ENCODE results near the gene POLR1G. TPM values are rescaled to one million over a fixed set of nuclear protein-coding genes. Genes with fewer than 3 reads are reported as not detected.

POLR1G gene
- total RNA-seq, 2 donors from 2014 or later, result 6.6 to 8.9 TPM

- WGBS, result 91% methylated on average over 4 of the region's 4 CpGs
- H3K4me1 ChIP-seq (replicated peaks), result no peaks in the 10 kb centered on the region
These were observed 38.7 kb downstream of the POLR1G start for GRCh38 chr19:45445139-45445538.

GRCh38 chr19:45446295-45446694 is 39.9 kb downstream of the POLR1G start:
- Histone ChIP-seq H3K4me3 (no peak overlapping the region), H3K27ac (peak overlapping the region; percentile 32 to 64), H3K4me1 (replicated peaks) (no peaks in the 10 kb centered on the region), H3K27me3 (replicated peaks; ENCODE audit: insufficient read depth) (no peaks in the 10 kb centered on the region), H3K9me3 (no peaks in the 10 kb centered on the region), H3K36me3 (no peaks in the 10 kb centered on the region)
- intact Hi-C loops (cut with DNase I), result no loop called here
- WGBS, result 76% methylated on average over 6 of the region's 6 CpGs
- TF ChIP-seq POLR2AphosphoS5 (IDR thresholded peaks at IDR 0.05) (no peak), CTCF (IDR thresholded peaks at IDR 0.05) (peak in 2 of 4 experiments; percentile 24), POLR2A (IDR thresholded peaks at IDR 0.05) (no peak)
- no peak for DNase-seq (ENCODE audit: low spot score)

More at GRCh38 chr19:45445139-45445538, 38.7 kb downstream of the POLR1G start:
- peak overlapping the region in 1 of 2 donors; percentile 93 for H3K27ac ChIP-seq
- no peaks in the 10 kb centered on the region for H3K27me3 ChIP-seq (replicated peaks; ENCODE audit: insufficient read depth)
- no peak overlapping the region for H3K4me3 ChIP-seq
- intact Hi-C loops (cut with DNase I), result no loop called here
- no peaks in the 10 kb centered on the region for H3K36me3 ChIP-seq
- TF ChIP-seq POLR2A (IDR thresholded peaks at IDR 0.05) (no peak), POLR2AphosphoS5 (IDR thresholded peaks at IDR 0.05) (no peak), CTCF (IDR thresholded peaks at IDR 0.05) (no peak)
- no peak for DNase-seq (ENCODE audit: low spot score)
- no peaks in the 10 kb centered on the region for H3K9me3 ChIP-seq

GRCh38 chr19:45446944-45447343 is 40.5 kb downstream of the POLR1G start:
- H3K36me3 ChIP-seq, result no peaks in the 10 kb centered on the region
- H3K9me3 ChIP-seq, result no peaks in the 10 kb centered on the region
- H3K27me3 ChIP-seq (replicated peaks; ENCODE audit: insufficient read depth), result no peaks in the 10 kb centered on the region
- 36% methylated on average over 7 of the region's 7 CpGs for WGBS
- no peaks in the 10 kb centered on the region for H3K4me1 ChIP-seq (replicated peaks)
- TF ChIP-seq CTCF (IDR thresholded peaks at IDR 0.05), result no peak
- TF ChIP-seq POLR2A (IDR thresholded peaks at IDR 0.05), result peak; percentile 62
- peak; percentile 84 for TF ChIP-seq POLR2AphosphoS5 (IDR thresholded peaks at IDR 0.05)
- intact Hi-C loops (cut with DNase I), result no loop called here
- peak overlapping the region; percentile 32 to 64 for H3K27ac ChIP-seq
- H3K4me3 ChIP-seq, result no peak overlapping the region
- peak; percentile 79 for DNase-seq (ENCODE audit: low spot score)

GRCh38 chr19:45448425-45448756 is 41.9 kb downstream of the POLR1G start:
- Histone ChIP-seq H3K4me3 (no peak overlapping the region), H3K4me1 (replicated peaks) (no peaks in the 10 kb centered on the region), H3K9me3 (no peaks in the 10 kb centered on the region), H3K27ac (no peak overlapping the region), H3K36me3 (no peaks in the 10 kb centered on the region), H3K27me3 (replicated peaks; ENCODE audit: insufficient read depth) (no peaks in the 10 kb centered on the region)
- DNase-seq (ENCODE audit: low spot score), result no peak
- TF ChIP-seq POLR2AphosphoS5 (IDR thresholded peaks at IDR 0.05) (no peak), POLR2A (IDR thresholded peaks at IDR 0.05) (no peak), CTCF (IDR thresholded peaks at IDR 0.05) (no peak)
- WGBS, result 85% methylated on average over 3 of the region's 3 CpGs
- intact Hi-C loops (cut with DNase I), result no loop called here

- DNase-seq (ENCODE audit: low spot score), result no peak
- H3K4me1 ChIP-seq (replicated peaks), result no peaks in the 10 kb centered on the region
- intact Hi-C loops (cut with DNase I), result no loop called here
- TF ChIP-seq POLR2AphosphoS5 (IDR thresholded peaks at IDR 0.05), result peak; percentile 10
- no peak for TF ChIP-seq POLR2A (IDR thresholded peaks at IDR 0.05)
- H3K36me3 ChIP-seq, result no peaks in the 10 kb centered on the region
- H3K27me3 ChIP-seq (replicated peaks; ENCODE audit: insufficient read depth), result no peaks in the 10 kb centered on the region
- H3K9me3 ChIP-seq, result no peaks in the 10 kb centered on the region
- H3K27ac ChIP-seq, result no peak overlapping the region
- WGBS, result 45% methylated on average over 7 of the region's 7 CpGs
- H3K4me3 ChIP-seq, result no peak overlapping the region
These were observed 42.4 kb downstream of the POLR1G start for GRCh38 chr19:45448887-45449299.

Measured in prostate gland (tissue), 2 donors.